ENCODE data around the gene SLC22A31.

DNA sequence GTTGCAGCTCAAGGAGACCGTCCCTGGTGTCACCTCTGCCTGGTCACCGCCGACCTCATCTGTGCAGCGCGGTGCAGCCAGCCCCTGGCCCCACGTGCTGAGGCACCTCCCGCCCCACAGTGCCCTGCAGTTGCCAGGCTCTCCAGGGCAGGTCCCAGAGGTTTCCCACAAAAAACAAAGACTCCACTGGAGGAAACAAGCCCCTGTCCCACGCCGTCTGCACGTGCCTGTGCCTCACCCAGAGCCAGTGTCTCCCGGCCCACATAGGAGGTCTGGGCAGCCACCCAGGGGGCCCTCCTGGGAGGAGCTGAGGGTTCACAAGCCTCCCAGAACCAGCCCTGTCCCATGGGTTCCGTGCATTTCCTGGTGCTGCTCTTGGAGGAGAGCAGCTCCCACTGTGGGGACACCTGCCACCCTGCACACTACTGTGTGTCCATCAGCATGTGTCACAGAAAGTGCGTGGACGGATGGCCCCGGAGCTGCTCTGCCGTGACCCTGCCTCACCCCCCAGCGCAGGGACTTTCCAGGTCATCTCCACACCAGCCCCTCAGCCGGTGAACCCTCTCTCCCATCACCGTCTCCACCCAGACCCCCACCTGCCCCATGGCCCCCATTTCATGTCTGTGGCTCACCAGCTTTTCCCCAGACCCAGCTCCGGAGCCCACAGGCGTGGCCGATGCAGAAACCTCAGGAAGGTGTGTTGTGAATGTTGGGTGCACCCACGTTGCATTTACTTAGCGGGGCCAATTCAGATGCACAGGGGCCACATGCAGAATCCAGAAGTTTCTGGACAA, 45.8 kb downstream of the SLC22A31 start:
- no peak for TF ChIP-seq EZH2 (IDR thresholded peaks at IDR 0.05; ENCODE audit: low read length, unreplicated experiment)
- TF ChIP-seq, protein P1, sequence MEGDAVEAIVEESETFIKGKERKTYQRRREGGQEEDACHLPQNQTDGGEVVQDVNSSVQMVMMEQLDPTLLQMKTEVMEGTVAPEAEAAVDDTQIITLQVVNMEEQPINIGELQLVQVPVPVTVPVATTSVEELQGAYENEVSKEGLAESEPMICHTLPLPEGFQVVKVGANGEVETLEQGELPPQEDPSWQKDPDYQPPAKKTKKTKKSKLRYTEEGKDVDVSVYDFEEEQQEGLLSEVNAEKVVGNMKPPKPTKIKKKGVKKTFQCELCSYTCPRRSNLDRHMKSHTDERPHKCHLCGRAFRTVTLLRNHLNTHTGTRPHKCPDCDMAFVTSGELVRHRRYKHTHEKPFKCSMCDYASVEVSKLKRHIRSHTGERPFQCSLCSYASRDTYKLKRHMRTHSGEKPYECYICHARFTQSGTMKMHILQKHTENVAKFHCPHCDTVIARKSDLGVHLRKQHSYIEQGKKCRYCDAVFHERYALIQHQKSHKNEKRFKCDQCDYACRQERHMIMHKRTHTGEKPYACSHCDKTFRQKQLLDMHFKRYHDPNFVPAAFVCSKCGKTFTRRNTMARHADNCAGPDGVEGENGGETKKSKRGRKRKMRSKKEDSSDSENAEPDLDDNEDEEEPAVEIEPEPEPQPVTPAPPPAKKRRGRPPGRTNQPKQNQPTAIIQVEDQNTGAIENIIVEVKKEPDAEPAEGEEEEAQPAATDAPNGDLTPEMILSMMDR (conservative IDR thresholded peaks at IDR 0.05; ENCODE audit: low read depth, low read length), result no peak
- TF ChIP-seq EZH2phosphoT487 (IDR thresholded peaks at IDR 0.05; ENCODE audit: borderline replicate concordance, low read length), result no peak
